ENCODE results near the gene GMDS. TPM values are rescaled to one million over a fixed set of nuclear protein-coding genes. Genes with fewer than 3 reads are reported as not detected.
A peak's percentile ranks its signal among the peaks of the same experiment; 100 is the strongest.
"Not testable (repeated sequence)": the region's sequence is repeated elsewhere in the genome, so short reads cannot be mapped to it uniquely, and the experiment has no call there.

GMDS gene
- total RNA-seq, 1 donor from 2014 or later, result 19.9 TPM

DNA sequence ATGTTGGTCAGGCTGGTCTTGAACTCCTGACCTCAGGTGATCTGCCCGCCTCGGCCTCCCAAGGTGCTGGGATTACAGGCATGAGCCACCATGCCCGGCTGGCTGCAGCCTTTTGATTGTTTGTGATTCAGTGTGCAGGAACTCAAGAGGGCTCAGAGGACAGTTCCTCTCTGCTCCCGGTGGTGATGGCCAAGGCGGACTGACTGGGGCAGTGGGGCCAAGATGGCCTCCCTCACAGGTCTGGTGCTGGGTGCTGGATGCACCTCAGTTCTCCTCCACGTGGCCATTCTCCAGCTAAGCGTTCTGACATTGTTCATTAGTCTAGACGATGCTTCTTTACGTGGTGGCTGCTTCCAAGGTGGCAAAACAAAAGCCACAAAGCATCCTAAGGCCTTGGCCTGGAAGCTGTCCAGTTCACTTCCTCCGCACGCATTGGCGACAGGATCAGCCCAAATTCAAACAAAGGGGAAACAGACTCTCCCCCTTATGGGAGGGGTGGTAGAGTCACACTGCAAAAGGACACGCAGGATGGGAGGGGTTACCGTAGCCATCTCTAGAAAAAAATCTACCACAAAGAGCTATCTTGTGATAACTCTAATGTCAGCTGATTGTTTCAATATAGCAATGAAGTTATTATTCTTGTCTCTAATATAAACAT, 488.8 kb downstream of the GMDS start:
- Histone ChIP-seq H3K36me3 (no peaks in the 10 kb centered on the region), H3K4me3 (no peak overlapping the region), H3K27ac (no peak overlapping the region), H3K4me1 (no peaks in the 10 kb centered on the region), H3K27me3 (no peaks in the 10 kb centered on the region), H3K9me3 (peaks cover 0 to 17% of the 10 kb centered on the region in 2 donors)
- intact Hi-C loops (cut with DNase I), result no loop called here
- DNase-seq (ENCODE audit: low spot score in 2 of 2), result no peak
- TF ChIP-seq, protein P1, sequence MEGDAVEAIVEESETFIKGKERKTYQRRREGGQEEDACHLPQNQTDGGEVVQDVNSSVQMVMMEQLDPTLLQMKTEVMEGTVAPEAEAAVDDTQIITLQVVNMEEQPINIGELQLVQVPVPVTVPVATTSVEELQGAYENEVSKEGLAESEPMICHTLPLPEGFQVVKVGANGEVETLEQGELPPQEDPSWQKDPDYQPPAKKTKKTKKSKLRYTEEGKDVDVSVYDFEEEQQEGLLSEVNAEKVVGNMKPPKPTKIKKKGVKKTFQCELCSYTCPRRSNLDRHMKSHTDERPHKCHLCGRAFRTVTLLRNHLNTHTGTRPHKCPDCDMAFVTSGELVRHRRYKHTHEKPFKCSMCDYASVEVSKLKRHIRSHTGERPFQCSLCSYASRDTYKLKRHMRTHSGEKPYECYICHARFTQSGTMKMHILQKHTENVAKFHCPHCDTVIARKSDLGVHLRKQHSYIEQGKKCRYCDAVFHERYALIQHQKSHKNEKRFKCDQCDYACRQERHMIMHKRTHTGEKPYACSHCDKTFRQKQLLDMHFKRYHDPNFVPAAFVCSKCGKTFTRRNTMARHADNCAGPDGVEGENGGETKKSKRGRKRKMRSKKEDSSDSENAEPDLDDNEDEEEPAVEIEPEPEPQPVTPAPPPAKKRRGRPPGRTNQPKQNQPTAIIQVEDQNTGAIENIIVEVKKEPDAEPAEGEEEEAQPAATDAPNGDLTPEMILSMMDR (IDR thresholded peaks at IDR 0.05), result no peak

DNA sequence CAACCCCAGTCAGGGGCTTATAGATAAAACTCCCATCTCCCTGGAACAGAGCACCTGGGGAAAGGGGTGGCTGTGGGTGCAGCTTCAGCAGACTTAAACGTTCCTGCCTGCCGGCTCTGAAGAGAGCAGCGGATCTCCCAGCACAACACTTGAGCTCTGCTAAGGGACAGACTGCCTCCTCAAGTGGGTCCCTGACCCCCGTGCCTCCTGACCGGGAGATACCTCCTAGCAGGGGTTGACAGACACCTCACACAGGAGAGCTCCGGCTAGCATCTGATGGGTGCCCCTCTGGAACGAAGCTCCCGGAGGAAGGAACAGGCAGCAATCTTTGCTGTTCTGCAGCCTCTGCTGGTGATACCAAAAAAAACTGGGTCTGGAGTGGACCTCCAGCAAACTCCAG, 494.3 kb downstream of the GMDS start:
- peaks cover 0 to 17% of the 10 kb centered on the region in 2 donors for H3K9me3 ChIP-seq
- H3K4me3 ChIP-seq; H3K27me3 ChIP-seq; intact Hi-C loops (cut with DNase I); H3K36me3 ChIP-seq; H3K4me1 ChIP-seq; H3K27ac ChIP-seq; DNase-seq (ENCODE audit: low spot score in 2 of 2): not testable (repeated sequence)

DNA sequence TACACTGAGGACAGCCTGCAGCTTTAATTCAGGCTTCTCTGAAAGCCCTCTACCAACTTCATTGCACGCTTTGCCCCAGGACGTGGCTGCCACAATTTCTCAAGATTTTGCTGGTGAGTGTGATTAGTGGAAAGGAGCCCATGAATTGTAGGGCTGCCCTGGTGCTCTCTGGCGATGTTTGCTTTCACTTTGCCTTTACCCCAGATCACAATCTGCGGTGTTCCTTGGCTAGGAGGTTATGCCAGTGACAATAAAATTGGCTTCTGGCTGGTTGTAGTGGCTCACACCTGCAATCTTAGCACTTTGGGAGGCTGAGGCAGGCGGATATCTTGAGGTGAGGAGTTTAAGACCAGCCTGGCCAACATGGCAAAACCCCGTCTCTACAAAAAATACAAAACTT, 496.4 kb downstream of the GMDS start:
- intact Hi-C loops (cut with DNase I), result no loop called here
- DNase-seq (ENCODE audit: low spot score in 2 of 2), result no peak
- H3K9me3 ChIP-seq, result peaks cover 0 to 17% of the 10 kb centered on the region in 2 donors
- no peaks in the 10 kb centered on the region for H3K36me3 ChIP-seq
- H3K27ac ChIP-seq, result peak overlapping the region in 1 of 2 donors; percentile 52
- H3K4me3 ChIP-seq, result peak overlapping the region; percentile 35 to 58
- TF ChIP-seq, protein P1 (IDR thresholded peaks at IDR 0.05), result no peak
- H3K4me1 ChIP-seq, result peaks cover 0 to 10% of the 10 kb centered on the region in 2 donors
- H3K27me3 ChIP-seq, result no peaks in the 10 kb centered on the region

DNA sequence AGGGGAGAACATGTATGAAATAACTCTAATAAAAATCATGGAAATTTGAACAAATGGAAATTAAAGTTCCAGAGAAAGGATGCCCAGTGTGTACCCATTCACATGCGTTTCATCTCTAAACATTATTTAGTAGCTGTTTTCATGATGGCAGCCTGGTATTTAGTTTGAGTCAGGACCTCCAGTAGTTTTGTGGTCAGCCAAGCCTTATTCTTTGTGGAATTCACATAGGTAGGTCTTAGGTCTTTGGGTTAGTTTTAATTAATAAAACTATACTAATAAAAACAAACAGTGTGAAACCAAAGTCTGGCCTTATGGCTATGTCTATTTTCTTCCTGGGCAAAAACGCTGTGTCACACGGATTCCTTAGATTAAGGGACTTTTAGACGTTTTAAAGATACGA, 497.9 kb downstream of the GMDS start:
- no peak overlapping the region for H3K27ac ChIP-seq
- intact Hi-C loops (cut with DNase I), result no loop called here
- DNase-seq (ENCODE audit: low spot score in 2 of 2), result no peak
- H3K9me3 ChIP-seq, result peaks cover 0 to 6% of the 10 kb centered on the region in 2 donors
- TF ChIP-seq, protein P1 (IDR thresholded peaks at IDR 0.05), result no peak
- H3K4me1 ChIP-seq, result peaks cover 0 to 10% of the 10 kb centered on the region in 2 donors
- no peaks in the 10 kb centered on the region for H3K27me3 ChIP-seq
- H3K4me3 ChIP-seq, result no peak overlapping the region
- no peaks in the 10 kb centered on the region for H3K36me3 ChIP-seq

DNA sequence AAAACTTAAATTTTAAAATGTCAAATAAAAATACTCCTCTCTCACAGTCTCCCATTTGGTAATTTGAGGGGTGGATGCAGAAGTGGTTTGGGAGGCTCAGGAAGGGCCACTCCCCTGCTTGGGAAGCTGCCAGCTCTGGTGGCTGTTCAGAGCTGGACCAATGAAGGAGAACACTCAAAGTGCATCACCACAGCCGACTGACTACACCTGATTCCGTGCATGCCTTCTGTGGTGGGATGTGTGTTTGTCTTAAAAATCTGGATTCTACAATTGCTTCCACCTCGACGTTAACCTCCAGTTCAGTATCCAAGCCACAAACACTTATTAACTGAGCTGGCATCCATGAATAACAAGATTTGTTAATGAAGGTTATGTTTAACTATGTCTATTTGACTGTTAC, 498.4 kb downstream of the GMDS start:
- no peaks in the 10 kb centered on the region for H3K36me3 ChIP-seq
- H3K9me3 ChIP-seq, result peaks cover 0 to under 1% of the 10 kb centered on the region in 2 donors
- H3K27me3 ChIP-seq, result no peaks in the 10 kb centered on the region
- no peak for DNase-seq (ENCODE audit: low spot score in 2 of 2)
- intact Hi-C loops (cut with DNase I), result no loop called here
- TF ChIP-seq, protein P1 (IDR thresholded peaks at IDR 0.05), result no peak
- no peak overlapping the region for H3K27ac ChIP-seq
- no peak overlapping the region for H3K4me3 ChIP-seq
- peaks cover 0 to 10% of the 10 kb centered on the region in 2 donors for H3K4me1 ChIP-seq

DNA sequence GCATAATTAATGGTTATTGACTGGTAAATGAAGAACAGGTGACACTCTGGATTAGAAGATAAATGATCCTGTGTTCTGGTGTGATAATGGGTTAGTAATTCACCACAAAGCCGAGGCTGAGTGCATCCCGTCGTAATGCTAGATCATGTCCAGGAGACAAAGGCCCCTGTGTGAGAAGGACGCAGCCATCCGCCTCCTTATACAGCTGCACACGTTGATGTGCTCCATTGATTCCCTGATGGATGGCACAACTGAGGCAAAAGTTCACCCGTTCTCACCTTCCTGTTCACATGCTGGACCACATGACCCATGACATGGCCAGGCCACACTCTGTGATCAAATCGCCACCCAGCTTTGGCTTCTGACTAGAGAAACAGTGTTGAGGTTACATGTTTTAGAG, 499.6 kb downstream of the GMDS start:
- intact Hi-C loops (cut with DNase I), result no loop called here
- Histone ChIP-seq H3K4me3 (no peak overlapping the region), H3K27me3 (no peaks in the 10 kb centered on the region), H3K36me3 (no peaks in the 10 kb centered on the region), H3K27ac (no peak overlapping the region), H3K4me1 (peaks cover 0 to 10% of the 10 kb centered on the region in 2 donors), H3K9me3 (no peaks in the 10 kb centered on the region)
- TF ChIP-seq, protein P1 (IDR thresholded peaks at IDR 0.05), result no peak
- DNase-seq (ENCODE audit: low spot score in 2 of 2), result no peak
